ENCODE measurements around the gene PDE4C.

DNA sequence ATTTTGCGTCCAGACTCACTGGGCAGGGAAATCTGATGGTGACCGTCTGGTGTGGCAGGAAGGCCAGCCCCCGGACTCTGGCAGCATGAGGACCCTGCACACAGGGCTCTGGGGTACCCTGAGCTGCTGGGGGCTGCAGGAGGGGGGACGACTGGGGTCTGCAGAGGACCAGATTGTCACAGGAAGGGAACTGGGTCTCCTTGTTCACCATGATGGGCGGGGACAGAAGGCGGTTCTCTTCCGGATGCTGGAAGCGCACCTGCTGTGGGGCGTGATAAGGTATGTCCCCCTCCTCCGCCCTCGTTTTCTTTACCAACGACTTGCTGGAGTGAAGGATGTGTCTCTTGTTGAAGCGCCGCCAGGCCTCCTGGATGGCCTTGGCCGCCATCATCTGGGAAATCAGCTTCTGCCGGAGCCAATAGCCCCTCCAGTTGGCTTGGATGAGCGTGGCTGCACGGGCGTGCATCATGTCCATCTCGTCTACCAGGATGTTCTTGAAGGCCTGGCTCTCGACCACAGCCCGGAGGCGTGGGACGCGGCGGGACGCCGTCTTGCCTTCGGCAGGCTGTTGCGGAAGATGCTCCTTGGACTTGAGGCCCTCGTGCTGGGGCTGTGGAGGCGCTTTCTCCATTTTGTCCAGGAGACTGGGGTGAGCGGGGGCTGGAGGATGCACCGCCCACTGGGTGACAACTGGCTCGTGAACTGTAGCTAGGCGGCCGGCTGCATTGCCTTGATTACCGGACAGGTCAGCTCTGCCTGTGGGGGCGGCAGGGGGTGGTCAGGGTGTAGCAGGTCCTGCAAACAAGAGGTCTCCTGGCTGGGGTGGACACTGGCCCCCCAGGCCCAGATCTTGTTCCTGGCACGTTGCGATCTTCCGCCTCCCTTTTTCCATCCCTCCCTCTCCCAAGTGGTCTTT lies 40.8 kb upstream of the PDE4C start:
- TF ChIP-seq MXD1 (CRISPR knock-in tag; IDR thresholded peaks at IDR 0.05; ENCODE audit: borderline replicate concordance, poor library complexity, severe bottlenecking) (no peak), NFYB (IDR thresholded peaks at IDR 0.05; ENCODE audit: extremely low read depth, insufficient read length) (no peak), FOS (IDR thresholded peaks at IDR 0.05; ENCODE audit: extremely low read depth, insufficient read length) (no peak), RAD21 (CRISPR knock-in tag; conservative IDR thresholded peaks at IDR 0.05 in 1 of 2, IDR thresholded peaks at IDR 0.05 in 1 of 2) (no peak)
- TF ChIP-seq, protein P1, sequence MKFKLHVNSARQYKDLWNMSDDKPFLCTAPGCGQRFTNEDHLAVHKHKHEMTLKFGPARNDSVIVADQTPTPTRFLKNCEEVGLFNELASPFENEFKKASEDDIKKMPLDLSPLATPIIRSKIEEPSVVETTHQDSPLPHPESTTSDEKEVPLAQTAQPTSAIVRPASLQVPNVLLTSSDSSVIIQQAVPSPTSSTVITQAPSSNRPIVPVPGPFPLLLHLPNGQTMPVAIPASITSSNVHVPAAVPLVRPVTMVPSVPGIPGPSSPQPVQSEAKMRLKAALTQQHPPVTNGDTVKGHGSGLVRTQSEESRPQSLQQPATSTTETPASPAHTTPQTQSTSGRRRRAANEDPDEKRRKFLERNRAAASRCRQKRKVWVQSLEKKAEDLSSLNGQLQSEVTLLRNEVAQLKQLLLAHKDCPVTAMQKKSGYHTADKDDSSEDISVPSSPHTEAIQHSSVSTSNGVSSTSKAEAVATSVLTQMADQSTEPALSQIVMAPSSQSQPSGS (CRISPR knock-in tag; IDR thresholded peaks at IDR 0.05): no peak
